ENCODE measurements around the gene TMTC3. TPM values are rescaled to one million over a fixed set of nuclear protein-coding genes. Genes with fewer than 3 reads are reported as not detected.

Gene TMTC3
- polyA plus RNA-seq, 1 of the 3 experiments (the other 2 are of a cell fraction): 2.8 TPM

DNA sequence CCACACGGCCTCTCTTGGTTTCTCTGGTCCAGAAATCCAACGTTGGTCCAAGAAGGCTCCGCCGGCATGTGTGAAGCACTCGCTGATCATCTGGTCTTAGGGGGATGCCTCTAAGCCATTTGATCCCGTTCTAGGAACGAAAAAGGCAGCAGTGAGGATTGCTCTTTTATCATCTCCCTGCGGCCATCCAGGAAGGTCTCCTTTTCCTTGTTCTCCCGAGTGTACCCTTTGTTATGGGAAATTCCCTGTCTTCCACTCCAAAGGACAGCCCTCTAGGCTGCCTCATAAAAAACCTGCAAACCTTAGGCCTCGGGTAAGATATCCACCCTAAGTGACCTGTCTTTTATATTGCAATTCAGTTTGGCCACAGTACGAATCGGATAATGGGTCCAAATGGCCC is 85.8 kb downstream of the TMTC3 start:
- ChIA-PET POLR2A (no interaction called here), CTCF (no interaction called here)
- Histone ChIP-seq H3K79me2 (ENCODE audit: insufficient read depth) (no peaks in the 10 kb centered on the region), H3K9ac (no peak overlapping the region), H3K27ac (ENCODE audit: low read depth in 2 of 2, low read length in 1 of 2) (no peak overlapping the region), H3F3A (replicated peaks; ENCODE audit: insufficient read depth) (no peaks in the 10 kb centered on the region), H2AFZ (ENCODE audit: low read depth) (no peak overlapping the region), H3K9me2 (no peaks in the 10 kb centered on the region), H3K4me1 (ENCODE audit: control insufficient read depth in 1 of 2, insufficient read depth in 2 of 2, low read depth in 1 of 2, low read length in 1 of 2) (no peaks in the 10 kb centered on the region), H3K4me3 (ENCODE audit: low read depth in 2 of 2, low read length in 1 of 2) (no peak overlapping the region), H3K36me3 (replicated peaks in 1 of 2; ENCODE audit: control insufficient read depth in 1 of 2, insufficient read depth in 2 of 2, low read length in 1 of 2) (no peaks in the 10 kb centered on the region), H4K20me1 (ENCODE audit: insufficient read depth) (no peaks in the 10 kb centered on the region), H3K27me3 (ENCODE audit: insufficient read depth) (no peaks in the 10 kb centered on the region), H3K9me3 (peaks cover 10% of the 10 kb centered on the region), H3K4me2 (no peak overlapping the region)
- TF ChIP-seq SIN3A (IDR thresholded peaks at IDR 0.05; ENCODE audit: borderline replicate concordance, low read depth, low read length): no peak
- TF ChIP-seq, protein P1, sequence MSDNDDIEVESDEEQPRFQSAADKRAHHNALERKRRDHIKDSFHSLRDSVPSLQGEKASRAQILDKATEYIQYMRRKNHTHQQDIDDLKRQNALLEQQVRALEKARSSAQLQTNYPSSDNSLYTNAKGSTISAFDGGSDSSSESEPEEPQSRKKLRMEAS (IDR thresholded peaks at IDR 0.05; ENCODE audit: low read depth): no peak
- TF ChIP-seq MEF2A (IDR thresholded peaks at IDR 0.05; ENCODE audit: borderline replicate concordance, low read depth): no peak
- TF ChIP-seq, protein P2, sequence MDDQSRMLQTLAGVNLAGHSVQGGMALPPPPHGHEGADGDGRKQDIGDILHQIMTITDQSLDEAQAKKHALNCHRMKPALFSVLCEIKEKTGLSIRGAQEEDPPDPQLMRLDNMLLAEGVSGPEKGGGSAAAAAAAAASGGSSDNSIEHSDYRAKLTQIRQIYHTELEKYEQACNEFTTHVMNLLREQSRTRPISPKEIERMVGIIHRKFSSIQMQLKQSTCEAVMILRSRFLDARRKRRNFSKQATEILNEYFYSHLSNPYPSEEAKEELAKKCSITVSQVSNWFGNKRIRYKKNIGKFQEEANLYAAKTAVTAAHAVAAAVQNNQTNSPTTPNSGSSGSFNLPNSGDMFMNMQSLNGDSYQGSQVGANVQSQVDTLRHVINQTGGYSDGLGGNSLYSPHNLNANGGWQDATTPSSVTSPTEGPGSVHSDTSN (IDR thresholded peaks at IDR 0.05): no peak
- no peak for TF ChIP-seq TEAD4 (IDR thresholded peaks at IDR 0.05; ENCODE audit: borderline replicate concordance, insufficient read depth)
- TF ChIP-seq, protein P3, sequence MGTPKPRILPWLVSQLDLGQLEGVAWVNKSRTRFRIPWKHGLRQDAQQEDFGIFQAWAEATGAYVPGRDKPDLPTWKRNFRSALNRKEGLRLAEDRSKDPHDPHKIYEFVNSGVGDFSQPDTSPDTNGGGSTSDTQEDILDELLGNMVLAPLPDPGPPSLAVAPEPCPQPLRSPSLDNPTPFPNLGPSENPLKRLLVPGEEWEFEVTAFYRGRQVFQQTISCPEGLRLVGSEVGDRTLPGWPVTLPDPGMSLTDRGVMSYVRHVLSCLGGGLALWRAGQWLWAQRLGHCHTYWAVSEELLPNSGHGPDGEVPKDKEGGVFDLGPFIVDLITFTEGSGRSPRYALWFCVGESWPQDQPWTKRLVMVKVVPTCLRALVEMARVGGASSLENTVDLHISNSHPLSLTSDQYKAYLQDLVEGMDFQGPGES (IDR thresholded peaks at IDR 0.05; ENCODE audit: low read depth, low read length): no peak
- no peak for TF ChIP-seq JUND (IDR thresholded peaks at IDR 0.05)
- TF ChIP-seq FOXJ3 (CRISPR knock-in tag; IDR thresholded peaks at IDR 0.05): no peak
- TF ChIP-seq RXRA (IDR thresholded peaks at IDR 0.05; ENCODE audit: borderline replicate concordance, low read depth): no peak
- no peak for TF ChIP-seq GABPA (IDR thresholded peaks at IDR 0.05; ENCODE audit: low read depth)
- no peak for TF ChIP-seq NRF1 (IDR thresholded peaks at IDR 0.05; ENCODE audit: low read depth, low read length)
- no peak for TF ChIP-seq GATA2 (CRISPR knock-in tag; IDR thresholded peaks at IDR 0.05)
- TF ChIP-seq EZH2phosphoT487 (IDR thresholded peaks at IDR 0.05; ENCODE audit: borderline replicate concordance, low read depth): no peak
- no peak for TF ChIP-seq RAD21 (IDR thresholded peaks at IDR 0.05; ENCODE audit: low read length)
- 87% methylated on average over 12 of the region's 12 CpGs for WGBS (ENCODE audit: low lambda C conversion rate)
- no peak for DNase-seq

DNA sequence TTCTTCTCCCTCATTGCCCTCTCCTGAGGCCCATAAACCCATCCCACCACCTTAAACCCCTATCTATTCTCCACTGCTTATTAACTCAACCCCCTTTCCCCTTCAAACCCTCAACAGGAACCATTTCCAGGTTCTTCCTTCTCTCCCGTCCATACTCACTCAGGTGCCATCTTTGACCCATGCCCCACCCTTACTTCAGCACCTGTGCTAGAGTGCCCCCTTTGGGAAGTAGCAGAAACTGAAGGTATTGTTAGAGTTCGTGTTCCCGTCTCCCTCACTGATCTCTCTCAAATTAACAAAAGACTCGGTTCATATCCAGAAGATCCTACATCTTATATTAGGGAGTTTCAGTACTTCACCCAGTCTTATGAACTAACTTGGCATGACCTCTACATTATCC is 86.6 kb downstream of the TMTC3 start:
- Histone ChIP-seq H3K27ac (ENCODE audit: low read depth in 2 of 2, low read length in 1 of 2) (no peak overlapping the region), H3K36me3 (replicated peaks in 1 of 2; ENCODE audit: control insufficient read depth in 1 of 2, insufficient read depth in 2 of 2, low read length in 1 of 2) (no peaks in the 10 kb centered on the region), H3K4me2 (no peak overlapping the region), H3K79me2 (ENCODE audit: insufficient read depth) (no peaks in the 10 kb centered on the region), H3K27me3 (ENCODE audit: insufficient read depth) (no peaks in the 10 kb centered on the region), H3K4me3 (ENCODE audit: low read depth in 2 of 2, low read length in 1 of 2) (no peak overlapping the region), H3K9ac (no peak overlapping the region), H3K9me3 (peaks cover 5% of the 10 kb centered on the region), H3K4me1 (ENCODE audit: control insufficient read depth in 1 of 2, insufficient read depth in 2 of 2, low read depth in 1 of 2, low read length in 1 of 2) (no peaks in the 10 kb centered on the region), H3F3A (replicated peaks; ENCODE audit: insufficient read depth) (no peaks in the 10 kb centered on the region), H3K9me2 (no peaks in the 10 kb centered on the region), H2AFZ (ENCODE audit: low read depth) (no peak overlapping the region), H4K20me1 (ENCODE audit: insufficient read depth) (no peaks in the 10 kb centered on the region)
- TF ChIP-seq SIN3A (IDR thresholded peaks at IDR 0.05; ENCODE audit: borderline replicate concordance, low read depth, low read length) (no peak), SMC3 (IDR thresholded peaks at IDR 0.05; ENCODE audit: low read depth, low read length) (no peak)
- WGBS (ENCODE audit: low lambda C conversion rate): 99% methylated on average over 4 of the region's 4 CpGs
- ChIA-PET CTCF (no interaction called here), POLR2A (no interaction called here)
- DNase-seq: no peak

All from SK-N-SH (cell line).